Measurements from ENCODE around the gene NME3.

NME3 gene

DNA sequence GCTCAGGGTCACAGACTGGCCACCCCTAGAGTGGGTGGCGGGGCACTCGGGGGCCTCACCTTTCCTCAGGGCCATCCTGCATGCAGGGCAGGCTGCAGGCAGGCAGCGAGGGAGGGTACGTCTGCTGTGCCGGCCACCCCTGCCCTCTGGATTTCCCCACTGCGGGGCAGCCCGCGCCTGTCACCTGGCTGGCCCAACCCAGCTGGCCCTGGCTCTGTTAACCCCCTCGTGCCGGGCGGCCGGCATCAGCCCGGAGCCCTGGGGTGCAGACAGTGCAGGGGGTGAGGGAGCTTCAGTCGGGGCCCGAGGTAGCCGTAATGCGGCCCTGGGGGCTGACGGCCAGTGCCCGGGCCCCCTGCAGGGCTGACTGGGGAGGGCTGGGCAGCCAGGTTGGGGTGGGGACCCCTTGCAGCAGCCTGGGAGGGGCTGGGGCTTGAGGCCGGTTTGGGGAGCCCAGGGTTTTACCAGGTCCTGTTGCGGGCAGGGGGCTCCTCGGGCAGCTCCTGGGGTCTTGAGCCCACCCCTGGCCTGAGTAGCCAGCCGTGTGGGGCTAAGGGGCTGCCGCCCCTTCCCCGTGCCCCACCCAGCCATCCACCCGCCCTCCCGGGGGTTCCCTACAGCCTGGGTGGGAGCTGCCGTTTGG lies 22.4 kb upstream of the NME3 start, which contains the start of gene IGFALS:
Gene IGFALS, minus strand, starts transcription at position 128 of the 643 bp plus-strand sequence. Its CDS starts 53 bp downstream, at position 75.
- no peak for DNase-seq (ENCODE audit: low read depth)

DNA sequence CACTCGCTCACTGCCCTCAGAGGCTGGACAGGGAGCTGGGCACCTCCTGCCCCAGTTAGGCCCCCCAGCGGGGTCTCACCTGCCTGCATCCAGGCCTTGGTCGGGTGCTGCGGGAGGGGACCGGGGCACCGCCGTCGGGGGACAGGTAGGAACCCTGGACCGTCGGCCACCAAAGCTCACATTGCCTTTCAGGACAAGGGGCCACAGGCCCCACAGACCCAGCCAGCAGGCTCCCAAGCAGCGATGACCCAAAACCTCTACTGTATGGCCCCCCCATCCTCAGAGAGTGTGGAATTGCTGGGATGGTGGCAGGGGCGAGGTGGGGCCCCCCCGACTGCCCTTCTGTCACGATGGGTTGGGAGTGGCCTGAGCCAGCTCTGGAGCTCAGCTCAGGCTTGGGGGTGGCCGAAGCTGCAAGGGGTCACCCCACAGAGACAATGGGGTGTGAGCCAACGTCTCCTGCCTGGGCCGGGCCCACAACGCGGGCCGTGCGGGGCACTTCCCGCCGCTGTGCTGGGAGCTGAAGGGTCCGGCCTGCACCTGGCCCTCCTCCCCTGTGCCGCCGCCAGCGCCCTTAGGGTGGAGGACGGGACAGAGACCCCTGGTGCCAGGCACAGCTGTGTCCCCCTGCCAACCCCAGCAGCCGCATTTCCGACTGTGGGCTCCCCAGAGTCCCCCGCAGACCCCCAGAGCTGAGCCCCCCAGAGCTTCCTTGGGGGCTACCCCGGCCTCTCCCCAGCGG lies 21.7 kb upstream of the NME3 start:
- no peak for DNase-seq (ENCODE audit: low read depth)

- DNase-seq (ENCODE audit: low read depth) = no peak
Observed at GRCh38 chr16:1791943-1792812, 20.8 kb upstream of the NME3 start.

DNA sequence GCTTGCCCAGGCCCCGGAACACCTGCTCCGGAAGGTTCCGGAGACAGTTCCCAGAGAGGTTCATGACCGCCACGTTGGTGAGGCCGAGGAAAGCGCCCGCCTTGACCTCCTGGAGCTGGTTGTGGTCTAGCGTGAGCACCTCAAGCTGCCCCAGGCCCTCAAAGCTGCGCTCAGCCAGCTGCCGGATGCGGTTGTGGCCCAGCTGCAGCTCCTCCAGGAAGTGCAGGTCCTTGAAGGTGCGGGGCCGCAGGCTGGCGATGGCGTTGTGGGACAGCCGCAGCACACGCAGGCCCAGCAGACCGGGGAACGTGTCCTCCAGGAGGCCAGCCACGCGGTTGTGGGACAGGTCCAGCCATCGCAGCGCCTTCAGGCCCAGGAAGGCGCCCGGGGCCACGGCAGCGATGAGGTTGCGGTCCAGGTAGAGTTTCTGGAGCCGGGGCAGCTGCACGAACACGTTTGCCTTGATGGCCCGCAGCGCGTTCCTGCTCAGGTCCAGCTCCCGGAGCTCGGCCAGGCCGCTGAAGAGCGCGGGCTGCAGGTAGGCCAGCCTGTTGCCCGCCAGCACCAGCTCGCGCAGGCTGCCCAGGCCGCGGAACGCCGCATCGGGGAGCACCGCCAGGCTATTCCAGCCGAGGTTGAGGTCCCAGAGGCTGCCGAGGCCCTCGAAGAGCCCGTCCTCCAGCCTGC lies 20.1 kb upstream of the NME3 start:
- DNase-seq (ENCODE audit: low read depth) = no peak

- no peak for DNase-seq (ENCODE audit: low read depth)
Observed at GRCh38 chr16:1790611-1791255, 19.4 kb upstream of the NME3 start.

GRCh38 chr16:1790261-1790610 lies 18.9 kb upstream of the NME3 start:
- no peak for DNase-seq (ENCODE audit: low read depth)

GRCh38 chr16:1789643-1790045 lies 18.3 kb upstream of the NME3 start:
- DNase-seq (ENCODE audit: low read depth) = no peak

- no peak for DNase-seq (ENCODE audit: low read depth)
Observed at GRCh38 chr16:1788708-1789100, 17.4 kb upstream of the NME3 start.

- DNase-seq (ENCODE audit: low read depth) = no peak
Observed at GRCh38 chr16:1788095-1788707, 16.9 kb upstream of the NME3 start.

DNA sequence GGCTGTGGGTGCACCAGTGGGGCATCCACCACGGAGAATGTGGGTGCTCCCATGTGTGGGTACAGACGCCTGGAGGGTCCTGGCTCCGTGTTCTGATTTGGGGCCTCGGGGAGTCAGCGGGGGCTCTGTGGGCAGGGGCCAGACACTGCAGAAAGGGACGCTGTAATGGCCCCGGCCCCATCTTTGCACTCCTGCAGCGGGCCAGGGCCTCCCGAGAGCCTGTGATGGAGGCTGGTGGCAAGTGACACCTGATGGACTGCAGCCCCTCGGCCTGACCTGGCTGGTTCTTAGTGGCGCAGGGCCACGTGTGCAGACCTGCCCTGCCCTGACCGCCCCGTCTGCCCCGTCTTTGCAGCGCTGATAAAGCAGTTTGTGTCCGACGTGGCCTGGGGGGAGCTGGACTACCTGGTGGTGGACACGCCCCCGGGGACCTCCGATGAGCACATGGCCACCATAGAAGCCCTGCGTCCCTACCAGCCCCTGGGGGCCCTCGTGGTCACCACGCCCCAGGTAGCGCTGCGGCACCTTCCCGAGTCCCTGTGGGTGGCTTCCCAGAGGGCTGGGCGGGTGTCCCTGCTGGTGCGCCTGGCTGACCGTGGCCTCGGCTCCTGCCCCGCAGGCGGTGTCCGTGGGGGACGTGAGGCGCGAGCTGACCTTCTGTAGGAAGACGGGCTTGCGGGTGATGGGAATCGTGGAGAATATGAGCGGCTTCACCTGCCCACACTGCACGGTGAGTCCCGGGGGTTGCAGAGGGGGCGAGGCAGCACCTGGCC lies 16.2 kb upstream of the NME3 start:
- no peak for DNase-seq (ENCODE audit: low read depth)

DNA sequence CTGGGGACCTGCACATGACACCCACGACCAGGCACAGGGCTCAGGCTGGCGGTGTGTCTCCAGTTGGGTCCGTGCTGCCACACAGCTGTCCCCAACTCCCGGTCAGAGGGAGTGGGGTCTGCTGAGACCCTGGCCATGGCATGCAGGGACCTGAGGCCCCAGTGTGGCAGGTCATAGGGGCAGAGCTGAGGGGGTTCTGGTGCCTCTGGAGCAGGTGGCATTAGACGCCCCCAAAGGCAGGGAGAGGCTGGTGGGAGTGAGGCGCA lies 15.6 kb upstream of the NME3 start:
- DNase-seq (ENCODE audit: low read depth) = no peak

GRCh38 chr16:1786242-1787055 lies 15.1 kb upstream of the NME3 start:
- DNase-seq (ENCODE audit: low read depth) = no peak

- no peak for DNase-seq (ENCODE audit: low read depth)
Observed at GRCh38 chr16:1785846-1786170, 14.5 kb upstream of the NME3 start.

DNA sequence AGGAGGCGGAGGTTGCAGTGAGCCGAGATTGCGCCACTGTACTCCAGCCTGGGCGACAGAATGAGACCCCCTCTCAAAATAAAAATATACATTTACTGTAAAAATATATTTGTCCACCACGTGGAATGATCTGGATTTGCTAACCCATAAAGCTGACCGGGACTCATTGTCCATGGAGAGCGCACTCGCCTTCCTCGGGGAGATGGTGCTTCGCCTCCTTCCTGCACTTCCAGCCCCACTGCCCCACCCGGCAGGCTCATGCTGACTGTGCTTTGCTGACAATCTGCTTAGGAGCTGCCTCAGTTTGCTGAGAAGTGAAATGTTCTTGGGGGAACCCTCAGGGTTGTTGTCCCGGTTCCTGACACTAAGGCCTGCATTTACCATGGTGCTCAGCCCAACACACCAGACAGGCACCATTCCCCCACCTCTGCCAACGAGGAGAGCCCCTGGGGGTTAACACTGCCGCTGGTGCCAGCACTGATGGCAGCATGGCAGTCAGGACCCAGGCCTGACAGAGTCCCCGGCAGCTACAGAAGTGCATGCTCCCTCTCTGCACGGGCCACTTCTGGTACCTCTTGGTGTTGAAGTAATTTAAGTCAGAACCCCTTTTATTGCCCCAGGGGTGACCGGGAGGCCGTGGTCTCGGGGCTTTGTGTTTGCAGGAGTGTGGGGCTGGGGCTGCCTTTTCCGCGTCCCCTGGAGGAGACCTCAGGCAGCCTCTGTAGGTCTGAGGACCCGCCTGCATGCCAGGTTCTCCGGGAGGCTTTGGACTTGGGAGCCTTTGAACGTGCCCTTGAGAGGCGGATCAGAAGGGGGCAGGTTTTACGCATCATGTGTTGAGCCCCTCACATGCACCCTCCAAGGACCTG lies 13.9 kb upstream of the NME3 start:
- no peak for DNase-seq (ENCODE audit: low read depth)

DNA sequence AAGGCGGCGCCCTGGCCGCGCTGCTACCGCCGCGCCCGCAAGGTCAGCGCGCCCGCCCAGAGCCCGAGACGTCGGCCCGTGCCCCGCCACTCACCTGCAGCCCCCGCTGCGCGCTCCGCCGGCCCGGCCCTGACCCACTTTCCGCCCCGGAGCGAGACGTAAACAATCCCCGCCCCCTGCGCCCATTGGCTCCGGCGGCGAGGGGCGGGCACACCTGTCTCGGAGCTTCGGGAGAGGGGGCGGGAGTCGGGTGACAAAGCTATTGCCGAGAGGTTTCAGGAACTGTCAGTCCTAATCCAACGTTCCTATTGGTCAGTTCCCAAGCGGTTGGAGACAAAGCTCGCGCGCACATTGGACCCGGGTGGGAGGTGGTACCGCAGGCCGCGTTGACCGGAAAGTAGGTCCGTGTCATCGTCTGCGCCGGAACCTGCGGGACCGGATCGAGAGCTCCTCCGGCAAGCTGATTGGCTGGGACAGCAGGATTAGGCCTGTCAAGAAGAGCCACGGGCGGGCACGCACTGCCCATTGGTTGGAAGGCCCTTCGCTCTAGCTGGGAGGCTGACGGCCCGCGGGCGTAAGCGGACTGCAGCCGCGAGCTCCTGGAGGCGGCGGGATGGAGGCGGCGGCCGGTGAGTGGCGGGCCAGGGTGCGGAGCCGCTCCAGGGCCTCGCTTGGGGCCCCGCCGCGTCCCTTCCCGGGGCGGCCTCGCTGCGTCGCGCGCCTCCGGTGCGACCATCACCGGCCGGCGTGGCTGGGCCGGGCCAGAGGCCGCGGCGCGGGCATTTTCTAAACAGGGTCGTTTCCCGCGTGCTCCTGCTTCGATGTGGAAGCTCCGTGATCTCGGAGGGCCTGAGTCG lies 11.3 kb upstream of the NME3 start, which contains the start of the genes NUBP2 and SPSB3:
Gene NUBP2, plus strand, starts transcription at position 553 of the 857 bp plus-strand sequence. Its CDS starts 61 bp downstream, at position 614.
Gene SPSB3, minus strand, starts transcription at position 164 of the 857 bp plus-strand sequence. CDS start 1,088 bp downstream, outside the sequence.
- peak; percentile 100 for DNase-seq (ENCODE audit: low read depth)

- no peak for DNase-seq (ENCODE audit: low read depth)
Observed at GRCh38 chr16:1781758-1782407, 10.5 kb upstream of the NME3 start.

DNA sequence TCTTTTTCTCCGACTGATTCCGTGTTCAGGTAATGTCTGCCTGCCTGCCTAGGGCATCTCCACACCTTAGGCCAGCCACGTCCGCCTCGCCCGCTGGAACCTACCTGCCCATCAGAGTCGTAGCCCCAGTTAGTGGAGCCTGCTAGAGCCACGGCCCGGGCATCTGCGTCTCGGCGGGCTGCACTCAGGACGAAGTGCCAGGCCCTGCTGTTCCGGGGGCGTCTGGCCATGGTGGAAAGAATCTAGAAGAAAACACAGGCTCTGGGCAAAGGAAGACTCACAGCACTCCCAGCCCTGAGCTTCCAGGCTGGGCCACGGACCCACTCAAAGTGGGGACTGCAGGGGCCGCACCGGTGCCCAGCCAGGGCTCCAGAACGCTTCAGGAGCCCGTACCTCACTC lies 9.9 kb upstream of the NME3 start:
- no peak for DNase-seq (ENCODE audit: low read depth)
